ENCODE data around the gene PLEKHA1. TPM values are rescaled to one million over a fixed set of nuclear protein-coding genes. Genes with fewer than 3 reads are reported as not detected.

The PLEKHA1 gene
- total and polyA plus RNA-seq, 2 of the 13 experiments (the other 11 are each of a cell fraction or from before 2014, with no cell fraction given) = 32.2 to 53.3 TPM

GRCh38 chr10:122348512-122348911 is 26.0 kb upstream of the PLEKHA1 start:
- Histone ChIP-seq H3K9me3 (ENCODE audit: low read length) (peaks cover 6% of the 10 kb centered on the region; the same call in 1 of the 2 replicates), H3K9ac (ENCODE audit: insufficient read depth, low read depth, low read length) (no peak overlapping the region), H2AFZ (ENCODE audit: low read length) (no peak overlapping the region), H3K36me3 (replicated peaks in 1 of 2; ENCODE audit: control insufficient read depth in 1 of 2, insufficient read depth in 2 of 2, low read length in 2 of 2) (no peaks in the 10 kb centered on the region), H3K4me2 (ENCODE audit: low read depth, low read length) (peak overlapping the region; percentile 41), H3K4me3 (replicated peaks in 1 of 3; ENCODE audit: insufficient read depth in 1 of 3, low read depth in 2 of 3, low read length in 3 of 3) (no peak overlapping the region), H3K79me2 (ENCODE audit: insufficient read depth, low read length) (no peaks in the 10 kb centered on the region), H3K27me3 (ENCODE audit: control insufficient read depth in 1 of 2, insufficient read depth in 2 of 2, low read length in 2 of 2) (no peaks in the 10 kb centered on the region), H3K27ac (ENCODE audit: extremely low read length, insufficient read depth, low read length) (peak overlapping the region; percentile 60), H3K4me1 (ENCODE audit: insufficient read depth, low read length) (peaks cover 78% of the 10 kb centered on the region), H4K20me1 (ENCODE audit: insufficient read depth, low read length) (no peaks in the 10 kb centered on the region)
- ChIA-PET CTCF (ENCODE audit: low intra/inter-chr PET ratio, low total read pairs) (no interaction called here), POLR2A (interaction anchor here (1.0 to 3.0 kb wide), 4 partner anchors 18 to 38 kb away, joined by 3 to 25 read pairs (median 4); partner anchors contain the start of gene PLEKHA1)
- 86% methylated on average over 4 of the region's 4 CpGs for WGBS (ENCODE audit: low lambda C conversion rate)
- no TSS peak for BruUV-seq (replicated peaks)
- TF ChIP-seq, protein P1, sequence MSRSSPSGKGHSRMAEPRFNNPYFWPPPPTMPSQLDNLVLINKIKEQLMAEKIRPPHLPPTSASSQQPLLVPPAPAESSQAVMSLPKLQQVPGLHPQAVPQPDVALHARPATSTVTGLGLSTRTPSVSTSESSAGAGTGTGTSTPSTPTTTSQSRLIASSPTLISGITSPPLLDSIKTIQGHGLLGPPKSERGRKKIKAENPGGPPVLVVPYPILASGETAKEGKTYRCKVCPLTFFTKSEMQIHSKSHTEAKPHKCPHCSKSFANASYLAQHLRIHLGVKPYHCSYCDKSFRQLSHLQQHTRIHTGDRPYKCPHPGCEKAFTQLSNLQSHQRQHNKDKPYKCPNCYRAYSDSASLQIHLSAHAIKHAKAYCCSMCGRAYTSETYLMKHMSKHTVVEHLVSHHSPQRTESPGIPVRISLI (CRISPR knock-in tag; IDR thresholded peaks at IDR 0.05; ENCODE audit: borderline replicate concordance) = 0 out of 2 replicates have a peak, but pooled peaks have one; percentile 19
- TF ChIP-seq ZNF256 (CRISPR knock-in tag; conservative IDR thresholded peaks at IDR 0.05) = no peak
- FAIRE-seq (no peak), DNase-seq (ENCODE audit: low spot score) (no peak), ATAC-seq (no peak)
- intact Hi-C loops (cut with micrococcal nuclease; ENCODE audit: unreplicated experiment) = no loop called here
- in situ Hi-C loops (cut with HindIII; ENCODE audit: extremely low pct_ligation_motif_present, low pct_unique_long_range_greater_than_20kb) = loop anchor here (5.0 kb wide), 1 partner anchor 89 kb away; no protein-coding TSS in a partner anchor

DNA sequence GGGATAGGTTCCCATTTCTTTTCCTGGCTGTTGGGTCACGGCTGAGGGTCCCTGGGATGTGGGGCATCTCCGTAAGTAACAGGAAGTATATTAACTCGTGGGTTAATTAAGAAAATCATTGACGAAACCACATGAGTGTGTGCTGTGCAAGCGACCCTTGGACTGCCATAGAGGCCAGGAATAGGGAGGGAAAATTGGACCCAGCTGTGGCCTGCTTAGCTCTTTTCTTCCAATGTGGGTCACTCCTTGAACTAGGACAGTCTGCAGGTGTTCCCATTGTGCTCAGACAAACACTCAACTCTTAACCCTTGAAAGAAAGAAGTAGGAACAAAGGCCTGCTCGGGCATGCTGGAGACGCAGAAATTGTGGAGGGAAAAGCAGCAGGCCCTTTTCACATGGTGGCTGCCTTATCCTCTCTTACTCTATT is 25.6 kb upstream of the PLEKHA1 start:
- POLR2A ChIA-PET = interaction anchor here (1.0 to 3.0 kb wide), 4 partner anchors 18 to 39 kb away, joined by 3 to 25 read pairs (median 4); partner anchors contain the start of gene PLEKHA1
- CTCF ChIA-PET (ENCODE audit: low intra/inter-chr PET ratio, low total read pairs) = no interaction called here
- FAIRE-seq (no peak), DNase-seq (ENCODE audit: low spot score) (peak; percentile 44), ATAC-seq (peak; percentile 39)
- H3K4me3 ChIP-seq (replicated peaks in 1 of 3; ENCODE audit: insufficient read depth in 1 of 3, low read depth in 2 of 3, low read length in 3 of 3) = no peak overlapping the region
- no peaks in the 10 kb centered on the region for H4K20me1 ChIP-seq (ENCODE audit: insufficient read depth, low read length)
- no peak overlapping the region; the same call in 1 of the 2 replicates for H3K9ac ChIP-seq (ENCODE audit: insufficient read depth, low read depth, low read length)
- WGBS (ENCODE audit: low lambda C conversion rate) = 37% methylated on average over 7 of the region's 7 CpGs
- no peaks in the 10 kb centered on the region for H3K79me2 ChIP-seq (ENCODE audit: insufficient read depth, low read length)
- H3K4me1 ChIP-seq (ENCODE audit: insufficient read depth, low read length) = peaks cover 78% of the 10 kb centered on the region
- peak overlapping the region; percentile 60 for H3K27ac ChIP-seq (ENCODE audit: extremely low read length, insufficient read depth, low read length)
- BruUV-seq (replicated peaks) = no TSS peak
- peaks cover 6% of the 10 kb centered on the region; the same call in 1 of the 2 replicates for H3K9me3 ChIP-seq (ENCODE audit: low read length)
- no peaks in the 10 kb centered on the region for H3K27me3 ChIP-seq (ENCODE audit: control insufficient read depth in 1 of 2, insufficient read depth in 2 of 2, low read length in 2 of 2)
- H3K36me3 ChIP-seq (replicated peaks in 1 of 2; ENCODE audit: control insufficient read depth in 1 of 2, insufficient read depth in 2 of 2, low read length in 2 of 2) = no peaks in the 10 kb centered on the region
- intact Hi-C loops (cut with micrococcal nuclease; ENCODE audit: unreplicated experiment) (no loop called here), in situ Hi-C loops (cut with HindIII; ENCODE audit: extremely low pct_ligation_motif_present, low pct_unique_long_range_greater_than_20kb) (loop anchor here (5.0 kb wide), 1 partner anchor 88 kb away; no protein-coding TSS in a partner anchor)
- H2AFZ ChIP-seq (ENCODE audit: low read length) = no peak overlapping the region
- H3K4me2 ChIP-seq (ENCODE audit: low read depth, low read length) = peak overlapping the region; percentile 41
- TF ChIP-seq EZH2 (conservative IDR thresholded peaks at IDR 0.05; ENCODE audit: low read depth, low read length) (no peak), TBP (CRISPR knock-in tag; IDR thresholded peaks at IDR 0.05) (no peak), PTBP1 (IDR thresholded peaks at IDR 0.05; ENCODE audit: low read depth, low read length, poor library complexity, severe bottlenecking) (no peak), CHD4 (IDR thresholded peaks at IDR 0.05; ENCODE audit: borderline replicate concordance, low read length) (no peak), AHR (CRISPR knock-in tag; IDR thresholded peaks at IDR 0.05) (no peak), ZNF317 (CRISPR knock-in tag; IDR thresholded peaks at IDR 0.05) (0 out of 2 replicates have a peak, but pooled peaks have one; percentile 39), NAIF1 (CRISPR knock-in tag; IDR thresholded peaks at IDR 0.05; ENCODE audit: borderline replicate concordance) (no peak), ZNF17 (CRISPR knock-in tag; IDR thresholded peaks at IDR 0.05) (no peak)
- TF ChIP-seq, protein P2, sequence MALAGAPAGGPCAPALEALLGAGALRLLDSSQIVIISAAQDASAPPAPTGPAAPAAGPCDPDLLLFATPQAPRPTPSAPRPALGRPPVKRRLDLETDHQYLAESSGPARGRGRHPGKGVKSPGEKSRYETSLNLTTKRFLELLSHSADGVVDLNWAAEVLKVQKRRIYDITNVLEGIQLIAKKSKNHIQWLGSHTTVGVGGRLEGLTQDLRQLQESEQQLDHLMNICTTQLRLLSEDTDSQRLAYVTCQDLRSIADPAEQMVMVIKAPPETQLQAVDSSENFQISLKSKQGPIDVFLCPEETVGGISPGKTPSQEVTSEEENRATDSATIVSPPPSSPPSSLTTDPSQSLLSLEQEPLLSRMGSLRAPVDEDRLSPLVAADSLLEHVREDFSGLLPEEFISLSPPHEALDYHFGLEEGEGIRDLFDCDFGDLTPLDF (CRISPR knock-in tag; IDR thresholded peaks at IDR 0.05) = no peak
- TF ChIP-seq, protein P3, sequence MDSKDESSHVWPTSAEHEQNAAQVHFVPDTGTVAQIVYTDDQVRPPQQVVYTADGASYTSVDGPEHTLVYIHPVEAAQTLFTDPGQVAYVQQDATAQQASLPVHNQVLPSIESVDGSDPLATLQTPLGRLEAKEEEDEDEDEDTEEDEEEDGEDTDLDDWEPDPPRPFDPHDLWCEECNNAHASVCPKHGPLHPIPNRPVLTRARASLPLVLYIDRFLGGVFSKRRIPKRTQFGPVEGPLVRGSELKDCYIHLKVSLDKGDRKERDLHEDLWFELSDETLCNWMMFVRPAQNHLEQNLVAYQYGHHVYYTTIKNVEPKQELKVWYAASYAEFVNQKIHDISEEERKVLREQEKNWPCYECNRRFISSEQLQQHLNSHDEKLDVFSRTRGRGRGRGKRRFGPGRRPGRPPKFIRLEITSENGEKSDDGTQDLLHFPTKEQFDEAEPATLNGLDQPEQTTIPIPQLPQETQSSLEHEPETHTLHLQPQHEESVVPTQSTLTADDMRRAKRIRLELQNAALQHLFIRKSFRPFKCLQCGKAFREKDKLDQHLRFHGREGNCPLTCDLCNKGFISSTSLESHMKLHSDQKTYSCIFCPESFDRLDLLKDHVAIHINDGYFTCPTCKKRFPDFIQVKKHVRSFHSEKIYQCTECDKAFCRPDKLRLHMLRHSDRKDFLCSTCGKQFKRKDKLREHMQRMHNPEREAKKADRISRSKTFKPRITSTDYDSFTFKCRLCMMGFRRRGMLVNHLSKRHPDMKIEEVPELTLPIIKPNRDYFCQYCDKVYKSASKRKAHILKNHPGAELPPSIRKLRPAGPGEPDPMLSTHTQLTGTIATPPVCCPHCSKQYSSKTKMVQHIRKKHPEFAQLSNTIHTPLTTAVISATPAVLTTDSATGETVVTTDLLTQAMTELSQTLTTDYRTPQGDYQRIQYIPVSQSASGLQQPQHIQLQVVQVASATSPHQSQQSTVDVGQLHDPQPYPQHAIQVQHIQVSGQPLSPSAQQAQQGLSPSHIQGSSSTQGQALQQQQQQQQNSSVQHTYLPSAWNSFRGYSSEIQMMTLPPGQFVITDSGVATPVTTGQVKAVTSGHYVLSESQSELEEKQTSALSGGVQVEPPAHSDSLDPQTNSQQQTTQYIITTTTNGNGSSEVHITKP (CRISPR knock-in tag; IDR thresholded peaks at IDR 0.05; ENCODE audit: low read depth) = no peak
